LoVo (cell line): ENCODE results near the gene FGF21.

Source experiments
- DNase-seq: peaks from one replicate; pipeline ENCODE4 v3.0.0-alpha.2; 2016; ENCODE audit warnings: low spot score

FGF21 gene

GRCh38 chr19:48728911-48729664, 26.2 kb upstream of the FGF21 start:
- no peak for DNase-seq

DNA sequence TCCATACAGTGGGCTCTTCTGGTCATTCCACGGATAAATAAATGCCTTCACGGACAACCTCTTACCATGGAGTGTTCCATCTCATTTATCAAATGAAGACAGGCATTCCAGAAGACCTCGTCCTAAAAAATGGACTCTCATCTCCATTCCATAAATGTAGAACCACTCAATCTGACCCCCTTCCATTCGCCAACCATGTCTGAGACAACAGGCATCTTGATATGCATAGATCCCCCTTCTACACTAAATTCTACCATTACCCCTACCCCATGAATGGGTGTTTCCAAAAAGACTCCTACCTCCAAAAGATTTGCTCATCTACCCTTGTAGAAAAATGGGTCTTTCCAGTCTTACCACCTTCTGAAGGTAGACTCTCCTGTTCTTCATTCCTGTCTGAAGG, 23.9 kb upstream of the FGF21 start:
- DNase-seq, result no peak

GRCh38 chr19:48734625-48735024, 20.7 kb upstream of the FGF21 start:
- DNase-seq, result no peak

- no peak for DNase-seq
Measured at GRCh38 chr19:48735031-48735615, 20.2 kb upstream of the FGF21 start.

GRCh38 chr19:48737360-48737998, 17.8 kb upstream of the FGF21 start:
- no peak for DNase-seq

- DNase-seq, result peak; percentile 93
Measured at GRCh38 chr19:48738557-48739403, 16.5 kb upstream of the FGF21 start.

GRCh38 chr19:48739404-48740163, 15.7 kb upstream of the FGF21 start:
- DNase-seq, result no peak

- DNase-seq, result no peak
Measured at GRCh38 chr19:48740164-48740972, 15.0 kb upstream of the FGF21 start, which contains the start of gene RASIP1. Gene RASIP1, minus strand, starts transcription at chr19:48740610. Its CDS starts 328 bp downstream, at chr19:48740282.

- DNase-seq, result peak; percentile 46
Measured at GRCh38 chr19:48741129-48741999, 14.0 kb upstream of the FGF21 start.

GRCh38 chr19:48742096-48742495, 13.2 kb upstream of the FGF21 start:
- no peak for DNase-seq

- DNase-seq, result peak; percentile 53
Measured at GRCh38 chr19:48745208-48745995, 9.9 kb upstream of the FGF21 start.

DNA sequence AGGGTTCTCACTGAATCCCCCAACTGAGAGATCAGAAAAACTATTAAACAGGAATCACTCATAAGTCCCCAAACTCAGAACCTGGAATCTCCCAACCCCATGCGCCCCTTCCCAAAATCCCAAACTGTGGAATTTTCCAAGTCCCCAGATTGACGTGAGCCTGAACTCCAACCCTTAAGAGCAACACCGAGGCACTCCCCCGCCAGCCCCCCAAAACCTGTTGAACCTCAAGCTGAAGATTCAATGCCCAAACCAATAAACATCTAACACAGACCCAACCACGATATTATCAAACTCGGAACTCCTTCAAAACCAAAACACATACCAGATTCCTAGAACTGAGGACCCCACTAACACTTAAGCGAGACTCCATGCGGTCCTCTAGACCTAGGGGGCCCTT, 9.2 kb upstream of the FGF21 start:
- no peak for DNase-seq

DNA sequence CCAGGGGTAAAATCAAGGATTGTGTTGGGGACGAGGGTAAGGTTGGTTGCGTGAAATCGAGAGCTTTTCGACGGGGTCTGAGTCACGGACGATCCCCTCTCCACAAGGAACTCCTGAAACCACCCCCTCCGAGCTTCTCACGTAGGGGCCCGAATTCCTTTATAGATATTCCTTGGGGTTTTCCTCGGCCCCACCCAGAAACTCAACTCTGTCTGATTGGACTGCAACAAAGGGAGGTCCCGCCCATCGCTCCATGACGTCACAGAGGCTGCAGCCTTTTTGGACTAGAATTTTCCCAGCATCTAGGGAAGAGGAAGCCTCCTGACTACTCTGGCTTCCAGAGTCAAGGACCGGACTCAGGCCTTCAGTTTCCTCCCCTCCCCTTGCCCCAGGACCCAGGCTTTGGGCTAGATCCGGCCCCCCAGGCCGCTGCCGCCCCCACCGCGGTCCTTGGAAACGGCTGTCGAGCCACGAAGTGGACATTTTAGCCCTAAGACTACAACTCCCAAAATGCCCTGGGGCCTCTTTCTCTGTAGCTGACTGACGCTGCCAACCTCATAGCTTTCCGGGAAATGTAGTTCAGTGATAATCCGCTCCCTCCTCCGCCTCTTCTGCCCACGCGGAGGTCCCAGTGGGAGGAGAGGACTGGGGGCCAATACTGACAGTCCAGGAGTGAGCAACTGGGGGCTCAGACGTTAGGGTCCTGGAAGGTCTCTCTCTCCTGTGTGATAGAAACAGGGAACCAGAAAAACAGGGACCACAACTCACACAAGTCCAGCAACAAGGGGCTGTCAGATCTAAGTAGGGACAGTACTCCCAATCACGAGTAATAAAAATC, 8.4 kb upstream of the FGF21 start, which contains the start of gene IZUMO1:
IZUMO1 (minus strand) TSS at position 172 of the 838 bp plus-strand sequence. CDS start 1,050 bp downstream, outside the sequence.
- no peak for DNase-seq

GRCh38 chr19:48749571-48750198, 5.6 kb upstream of the FGF21 start:
- no peak for DNase-seq

- DNase-seq, result no peak
Measured at GRCh38 chr19:48750351-48750750, 5.0 kb upstream of the FGF21 start.

DNA sequence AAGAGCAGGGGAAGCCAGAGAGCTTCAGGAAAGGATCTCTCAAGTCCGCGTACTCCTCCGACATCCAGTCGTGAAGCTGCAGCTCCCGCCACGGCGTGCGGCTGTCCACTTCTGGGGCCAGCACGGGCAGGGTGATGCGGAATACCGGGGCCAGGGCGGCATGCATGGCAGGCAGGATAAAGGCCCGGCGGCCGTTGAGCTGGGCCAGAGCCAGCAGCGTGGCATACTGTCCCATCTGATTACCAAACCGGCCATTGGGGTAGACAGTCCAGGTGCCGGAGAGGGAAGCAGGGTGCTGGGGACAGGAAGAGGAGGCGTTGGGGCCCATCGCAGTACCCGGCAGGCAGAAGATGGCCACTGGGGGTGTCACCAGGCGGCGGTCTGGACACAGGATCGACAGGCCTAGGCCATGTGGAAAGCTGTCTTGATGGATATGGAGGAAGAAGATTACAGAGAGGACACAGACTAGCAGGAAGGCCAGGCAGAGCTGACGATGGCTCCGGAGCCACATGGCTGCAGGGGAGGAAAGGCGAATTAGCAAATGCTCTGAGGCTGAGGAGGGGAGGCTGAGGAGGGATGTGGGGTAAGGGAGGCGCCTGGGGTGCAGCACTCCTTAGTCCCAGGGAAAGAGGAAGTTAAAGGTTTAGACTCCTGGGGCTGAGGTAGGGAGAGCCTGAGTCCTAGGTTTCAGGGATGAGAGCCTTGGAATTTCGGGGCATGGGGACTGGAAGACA, 4.4 kb upstream of the FGF21 start:
- no peak for DNase-seq
